Activated naive CD4-positive, alpha-beta T cell treated with anti-CD3 and anti-CD28 coated beads, Interleukin-2, amount 10 ng/mL, durations not matched to agents 7 days and 5 days (primary cell): ENCODE data around the gene SSR1.
A peak's percentile ranks its signal among the peaks of the same experiment; 100 is the strongest.
"Not testable (repeated sequence)": the region's sequence is repeated elsewhere in the genome, so short reads cannot be mapped to it uniquely, and the experiment has no call there.

ENCODE experiments used
- CTCF ChIA-PET: fragments of 350-600 bp; sonication (Branson Sonifier 250); formaldehyde crosslinking; loops from one replicate; lab custom pipeline; 2021; ENCODE audit warnings: antibody characterized with exemption; lab: Charles Lee
- DNase-seq: peaks from one replicate; pipeline ENCODE4 v3.0.0-alpha.2; 2020
- H3K27ac Mint-ChIP-seq: one replicate; pipeline ENCODE4 v1.8.0; 2021; ENCODE audit warnings: mild to moderate bottlenecking, moderate library complexity, mixed read lengths
- H3K27me3 Mint-ChIP-seq: one replicate; pipeline ENCODE4 v1.8.0; 2021; ENCODE audit warnings: mild to moderate bottlenecking, mixed read lengths
- H3K36me3 Mint-ChIP-seq: one replicate; pipeline ENCODE4 v1.8.0; 2021; ENCODE audit warnings: mixed read lengths
- H3K4me1 Mint-ChIP-seq: one replicate; pipeline ENCODE4 v1.8.0; 2021; ENCODE audit warnings: mixed read lengths
- H3K4me3 Mint-ChIP-seq: one replicate; pipeline ENCODE4 v1.8.0; 2021; ENCODE audit warnings: mild to moderate bottlenecking, moderate library complexity, mixed read lengths
- H3K9me3 Mint-ChIP-seq: one replicate; pipeline ENCODE4 v1.8.0; 2021; ENCODE audit warnings: mixed read lengths

Gene SSR1

DNA sequence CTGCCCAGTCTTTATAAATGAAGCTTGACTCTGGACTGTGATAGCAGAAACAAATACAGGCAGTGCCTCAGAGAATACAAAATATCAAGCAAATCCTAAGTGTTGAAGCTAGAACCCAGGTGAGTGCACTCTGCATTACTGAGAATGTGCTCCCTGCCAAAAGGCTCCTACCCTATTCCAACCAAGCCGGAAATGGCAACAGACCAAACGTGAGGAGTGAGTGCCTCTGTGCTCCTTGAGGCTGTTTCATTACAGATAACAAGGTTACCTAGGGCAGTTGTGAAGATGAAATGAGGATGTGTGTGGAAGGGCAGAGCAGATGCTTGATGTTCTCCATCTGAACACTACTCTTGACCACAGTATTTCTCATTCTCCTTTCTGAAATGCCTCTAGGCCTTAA lies 29.3 kb downstream of the SSR1 start:
- Mint-ChIP-seq H3K27me3 (peaks cover 3% of the 10 kb centered on the region), H3K9me3 (no peaks in the 10 kb centered on the region), H3K27ac (no peak overlapping the region), H3K36me3 (peaks cover 44% of the 10 kb centered on the region), H3K4me3 (no peak overlapping the region), H3K4me1 (peaks cover 18% of the 10 kb centered on the region)
- DNase-seq = no peak
- CTCF ChIA-PET = interaction anchor here (1.3 kb wide), 1 partner anchor 9 kb away, joined by 3 read pairs; no protein-coding TSS in a partner anchor

DNA sequence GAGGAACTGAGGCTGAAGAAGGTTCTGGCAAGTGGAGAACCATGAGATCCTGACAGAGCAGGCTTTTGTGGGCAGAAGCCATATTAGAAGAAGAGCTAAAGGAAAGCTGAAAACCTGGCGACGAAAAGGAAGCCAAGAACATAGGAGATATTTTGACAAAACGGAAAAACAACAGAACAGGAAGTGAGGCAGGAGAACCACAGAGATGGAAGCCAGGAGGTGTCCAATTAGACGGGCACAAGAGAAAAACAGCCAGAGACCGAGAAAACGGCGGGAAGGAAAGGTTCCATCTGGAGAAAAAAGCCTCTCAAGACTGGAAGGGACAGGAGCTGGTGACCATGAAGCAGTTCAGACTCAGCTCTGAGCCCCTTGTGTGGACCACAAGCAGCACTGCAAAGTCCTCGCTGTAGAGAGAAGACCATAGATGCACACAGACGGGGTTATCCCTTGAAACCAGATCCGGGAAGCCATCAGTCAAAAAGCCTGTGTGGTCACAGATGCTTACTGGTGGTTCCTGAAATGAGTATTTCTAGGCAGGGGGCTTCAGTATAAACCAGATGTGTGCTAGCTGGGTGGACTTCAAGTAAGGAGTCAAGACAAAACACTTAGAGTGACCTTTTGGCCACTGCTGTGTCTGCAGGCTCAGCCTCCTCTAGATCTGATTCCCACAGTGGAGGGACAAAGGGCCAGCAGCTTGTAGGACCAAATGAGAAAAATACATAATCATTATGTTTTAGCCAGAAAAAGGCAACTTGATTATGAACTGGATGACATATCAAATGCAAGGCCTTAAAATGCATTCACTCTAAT lies 30.7 kb downstream of the SSR1 start:
- Mint-ChIP-seq H3K4me1 (peaks cover 18% of the 10 kb centered on the region), H3K9me3 (no peaks in the 10 kb centered on the region), H3K27me3 (peaks cover 5% of the 10 kb centered on the region), H3K36me3 (peaks cover 32% of the 10 kb centered on the region), H3K4me3 (no peak overlapping the region), H3K27ac (peak overlapping the region; percentile 2)
- CTCF ChIA-PET = interaction anchor here (1.3 kb wide), 1 partner anchor 8 kb away, joined by 3 read pairs; no protein-coding TSS in a partner anchor
- DNase-seq = no peak

DNA sequence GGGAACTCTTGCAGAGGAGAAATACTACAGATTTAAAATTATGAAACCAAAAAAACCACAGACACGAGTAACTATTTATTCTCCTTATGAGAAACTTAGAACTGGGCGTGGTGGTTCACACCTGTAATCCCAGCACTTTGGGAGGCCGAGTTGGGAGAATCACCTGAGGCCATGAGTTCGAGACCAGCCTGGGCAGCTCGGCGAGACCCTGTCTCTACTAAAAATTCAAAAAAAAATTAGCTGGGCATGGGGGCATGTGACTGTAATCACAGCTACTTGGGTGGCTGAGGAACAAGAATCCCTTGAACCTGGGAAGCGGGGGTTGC lies 36.8 kb downstream of the SSR1 start:
- CTCF ChIA-PET = interaction anchor here (0.8 to 2.5 kb wide), 11 partner anchors 13 to 342 kb away, joined by 3 to 25 read pairs (median 8); partner anchors contain the start of genes CAGE1 and RIOK1
- no peaks in the 10 kb centered on the region for H3K9me3 Mint-ChIP-seq
- DNase-seq = no peak
- H3K4me1 Mint-ChIP-seq = no peaks in the 10 kb centered on the region
- H3K27me3 Mint-ChIP-seq = peaks cover 5% of the 10 kb centered on the region
- H3K27ac Mint-ChIP-seq = no peak overlapping the region
- no peak overlapping the region for H3K4me3 Mint-ChIP-seq
- H3K36me3 Mint-ChIP-seq = no peaks in the 10 kb centered on the region

DNA sequence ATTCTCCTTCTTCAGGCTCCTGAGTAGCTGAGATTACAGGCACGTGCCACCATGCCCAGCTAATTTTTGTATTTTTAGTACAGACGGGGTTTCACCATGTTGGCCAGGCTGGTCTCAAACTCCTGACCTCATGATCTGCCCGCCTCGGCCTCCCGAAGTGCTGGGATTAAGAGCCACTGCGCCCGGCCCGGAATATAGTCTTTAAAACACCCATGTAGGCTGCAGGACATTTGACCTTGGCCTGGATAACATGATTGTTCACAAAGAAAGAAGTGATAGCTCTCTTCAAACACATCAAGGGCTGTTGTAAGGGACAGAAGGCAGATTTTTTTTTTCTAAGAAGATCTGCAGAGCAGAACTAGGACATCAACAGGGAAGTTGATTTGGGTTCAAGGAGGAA lies 38.5 kb downstream of the SSR1 start:
- not testable (repeated sequence) for H3K4me1 Mint-ChIP-seq, H3K27me3 Mint-ChIP-seq, H3K27ac Mint-ChIP-seq, H3K9me3 Mint-ChIP-seq, DNase-seq, H3K36me3 Mint-ChIP-seq, H3K4me3 Mint-ChIP-seq
- CTCF ChIA-PET = interaction anchor here (1.0 to 2.5 kb wide), 9 partner anchors 9 to 551 kb away, joined by 3 to 18 read pairs (median 5); partner anchors contain the start of genes CAGE1 and RIOK1

DNA sequence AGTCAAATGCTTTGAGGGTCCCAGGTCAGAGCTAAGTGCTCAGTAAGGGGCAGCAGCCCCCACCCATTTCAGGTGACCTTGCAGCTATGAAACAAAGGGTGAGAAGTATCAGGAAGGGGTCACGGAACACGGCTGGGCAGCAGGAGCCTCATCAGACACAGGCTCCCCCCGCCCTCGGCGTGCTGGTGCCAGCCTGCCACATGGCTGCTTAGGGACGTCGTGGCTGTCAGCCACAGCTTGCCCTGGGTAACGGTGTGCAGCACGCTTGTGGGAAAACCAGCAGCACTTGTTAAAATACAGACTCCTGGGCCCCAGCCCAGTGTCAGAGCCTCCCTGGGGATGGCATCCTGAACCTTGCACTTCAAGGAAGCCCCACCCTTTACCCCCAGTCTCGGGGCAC lies 39.3 kb downstream of the SSR1 start:
- CTCF ChIA-PET = interaction anchor here (1.0 to 2.2 kb wide), 3 partner anchors 42 to 342 kb away, joined by 3 to 18 read pairs (median 3); no protein-coding TSS in a partner anchor
- Mint-ChIP-seq H3K9me3 (no peaks in the 10 kb centered on the region), H3K27me3 (peaks cover 6% of the 10 kb centered on the region), H3K36me3 (no peaks in the 10 kb centered on the region), H3K27ac (no peak overlapping the region), H3K4me3 (no peak overlapping the region), H3K4me1 (no peaks in the 10 kb centered on the region)
- DNase-seq = no peak

DNA sequence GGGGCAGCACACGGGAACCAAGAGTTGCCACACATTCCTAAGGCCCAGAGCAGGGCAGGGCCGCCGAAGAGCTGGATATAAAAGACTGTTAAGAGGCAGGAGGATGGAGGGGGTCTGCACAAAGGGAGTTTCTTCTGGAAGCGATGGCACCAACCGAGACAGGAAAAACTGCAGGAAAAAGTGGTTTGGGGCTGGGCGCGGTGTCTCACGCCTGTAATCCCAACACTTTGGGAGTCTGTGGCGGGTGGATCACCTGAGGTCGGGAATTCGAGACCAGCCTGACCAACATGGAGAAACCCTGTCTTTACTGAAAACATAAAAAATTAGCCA lies 41.8 kb downstream of the SSR1 start:
- Mint-ChIP-seq H3K4me3 (no peak overlapping the region), H3K36me3 (no peaks in the 10 kb centered on the region), H3K4me1 (no peaks in the 10 kb centered on the region), H3K9me3 (peaks cover 3% of the 10 kb centered on the region), H3K27ac (no peak overlapping the region), H3K27me3 (peaks cover 10% of the 10 kb centered on the region)
- CTCF ChIA-PET = interaction anchor here (0.6 kb wide), 1 partner anchor 344 kb away, joined by 3 read pairs; no protein-coding TSS in a partner anchor
- no peak for DNase-seq

DNA sequence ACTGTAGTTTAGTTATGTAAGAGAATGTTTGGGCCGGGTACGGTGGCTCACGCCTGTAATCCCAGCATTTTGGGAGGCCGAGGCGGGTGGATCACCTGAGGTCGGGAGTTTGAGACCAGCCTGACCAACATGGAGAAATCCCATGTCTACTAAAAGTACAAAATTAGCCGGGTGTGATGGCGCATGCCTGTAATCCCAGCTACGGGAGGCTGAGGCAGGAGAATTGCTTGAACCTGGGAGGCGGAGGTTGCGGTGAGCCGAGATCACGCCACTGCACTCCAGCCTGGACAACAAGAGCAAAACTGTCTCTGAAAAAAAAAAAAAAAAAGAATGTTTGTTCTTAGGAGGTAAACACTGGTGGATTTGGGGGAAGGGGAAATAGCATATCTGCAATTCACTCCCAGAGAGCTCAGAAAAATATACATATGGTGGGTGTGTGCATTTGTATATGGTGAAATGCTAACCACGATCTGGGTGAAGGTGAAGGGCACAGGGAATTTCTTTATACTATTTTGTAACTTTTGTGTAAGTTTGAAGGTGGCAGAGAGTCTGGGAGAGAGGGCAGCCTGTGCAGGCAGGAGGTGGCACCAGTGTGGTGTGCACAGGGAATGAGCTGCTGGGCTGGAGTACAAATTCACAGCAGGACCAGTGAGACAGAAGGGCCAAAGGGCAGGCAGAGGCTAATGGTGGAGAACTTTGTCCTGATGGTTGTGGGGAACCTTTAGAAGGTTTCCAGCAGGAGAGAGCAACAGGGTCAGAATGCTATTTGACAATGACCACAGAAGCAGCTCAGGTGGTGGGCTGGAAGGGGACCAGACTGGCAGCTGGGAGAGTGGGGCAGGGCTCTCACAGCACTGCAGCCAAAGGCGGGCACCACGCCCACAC lies 42.4 kb downstream of the SSR1 start:
- CTCF ChIA-PET = interaction anchor here (0.6 kb wide), 1 partner anchor 345 kb away, joined by 3 read pairs; no protein-coding TSS in a partner anchor
- Mint-ChIP-seq H3K4me1 (no peaks in the 10 kb centered on the region), H3K9me3 (peaks cover 3% of the 10 kb centered on the region), H3K27ac (no peak overlapping the region), H3K36me3 (no peaks in the 10 kb centered on the region), H3K27me3 (peaks cover 12% of the 10 kb centered on the region), H3K4me3 (no peak overlapping the region)
- DNase-seq = no peak

DNA sequence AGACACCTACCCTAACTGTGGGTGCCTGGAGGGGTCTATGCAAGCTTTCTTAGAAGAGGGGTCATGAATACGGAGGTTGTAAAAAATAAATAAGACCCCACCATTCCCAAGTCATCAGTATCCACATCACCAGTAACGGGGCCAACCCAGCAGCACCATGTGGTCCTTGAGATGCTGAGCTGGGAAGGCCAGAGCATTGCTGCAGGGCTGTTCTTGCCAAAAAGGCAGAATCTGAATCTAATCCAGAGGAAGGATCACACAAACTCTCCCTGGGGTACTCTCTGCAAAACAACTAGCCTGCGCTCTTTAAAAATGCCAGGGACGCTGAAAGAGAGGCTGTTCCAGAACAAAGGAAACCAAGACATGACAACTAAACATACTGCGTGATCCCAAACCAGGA lies 43.2 kb downstream of the SSR1 start:
- Mint-ChIP-seq H3K4me1 (no peaks in the 10 kb centered on the region), H3K27ac (no peak overlapping the region), H3K36me3 (no peaks in the 10 kb centered on the region), H3K9me3 (peaks cover 3% of the 10 kb centered on the region), H3K4me3 (no peak overlapping the region), H3K27me3 (peaks cover 12% of the 10 kb centered on the region)
- CTCF ChIA-PET = no interaction called here
- no peak for DNase-seq

DNA sequence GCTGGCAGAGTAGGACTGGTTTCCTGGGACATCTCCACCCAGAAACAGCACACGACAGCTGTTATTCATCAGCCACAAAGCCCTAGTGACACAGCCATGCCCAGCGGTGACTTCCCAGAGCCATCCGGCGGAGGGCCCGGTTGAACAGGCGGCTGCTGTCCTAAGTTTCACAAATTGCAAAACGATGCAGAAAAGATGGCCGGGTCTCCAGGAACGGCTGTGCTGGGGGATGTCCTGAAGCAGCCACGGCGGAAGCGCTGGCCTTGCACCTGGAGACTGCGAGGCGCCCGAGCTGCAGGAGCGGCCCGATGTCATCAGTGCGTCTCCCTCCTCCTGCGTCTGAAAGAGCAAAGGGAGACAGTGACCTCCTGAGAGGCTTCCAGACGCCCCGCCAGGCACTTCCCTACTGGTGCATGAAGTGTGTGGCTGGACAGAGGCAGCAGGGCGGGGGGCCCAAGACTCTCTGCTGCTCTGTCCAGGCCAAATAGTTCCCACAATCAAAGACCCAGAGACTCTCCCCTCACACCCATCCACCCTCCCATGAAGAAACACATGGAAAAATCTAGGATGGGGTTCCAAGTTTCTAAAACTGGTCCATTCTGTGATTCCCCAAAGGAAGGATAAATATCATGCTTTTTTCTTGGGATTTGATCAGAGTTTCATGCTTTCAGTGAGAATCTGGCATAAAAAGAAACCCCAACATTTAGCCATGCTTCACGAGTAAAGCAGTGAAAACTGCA lies 44.0 kb downstream of the SSR1 start:
- Mint-ChIP-seq H3K27ac (no peak overlapping the region), H3K27me3 (peaks cover 12% of the 10 kb centered on the region), H3K36me3 (no peaks in the 10 kb centered on the region), H3K4me3 (no peak overlapping the region), H3K4me1 (no peaks in the 10 kb centered on the region), H3K9me3 (peaks cover 3% of the 10 kb centered on the region)
- DNase-seq = no peak
- CTCF ChIA-PET = no interaction called here

DNA sequence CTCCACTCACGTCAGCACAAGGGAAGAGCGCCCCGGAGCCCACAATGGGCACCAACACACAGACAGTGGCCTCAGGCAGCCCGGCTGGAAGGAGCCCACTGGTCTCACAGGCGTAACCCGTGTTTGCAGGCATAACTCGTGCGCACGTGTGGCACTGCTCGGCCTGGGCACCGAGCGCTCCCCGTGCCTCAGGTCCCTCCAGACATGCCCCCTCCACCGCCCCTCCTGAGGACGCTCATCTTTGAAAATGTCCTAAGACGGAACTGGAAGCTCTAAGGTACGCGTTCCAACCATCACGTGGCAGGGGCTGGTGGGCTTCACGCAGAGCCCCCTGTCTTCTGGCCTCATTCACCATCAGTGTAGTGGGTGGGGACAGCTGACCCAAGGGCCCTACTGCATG lies 44.6 kb downstream of the SSR1 start:
- Mint-ChIP-seq H3K36me3 (no peaks in the 10 kb centered on the region), H3K27ac (no peak overlapping the region), H3K27me3 (peaks cover 12% of the 10 kb centered on the region), H3K4me3 (no peak overlapping the region), H3K4me1 (no peaks in the 10 kb centered on the region), H3K9me3 (peaks cover 3% of the 10 kb centered on the region)
- CTCF ChIA-PET = no interaction called here
- DNase-seq = no peak

DNA sequence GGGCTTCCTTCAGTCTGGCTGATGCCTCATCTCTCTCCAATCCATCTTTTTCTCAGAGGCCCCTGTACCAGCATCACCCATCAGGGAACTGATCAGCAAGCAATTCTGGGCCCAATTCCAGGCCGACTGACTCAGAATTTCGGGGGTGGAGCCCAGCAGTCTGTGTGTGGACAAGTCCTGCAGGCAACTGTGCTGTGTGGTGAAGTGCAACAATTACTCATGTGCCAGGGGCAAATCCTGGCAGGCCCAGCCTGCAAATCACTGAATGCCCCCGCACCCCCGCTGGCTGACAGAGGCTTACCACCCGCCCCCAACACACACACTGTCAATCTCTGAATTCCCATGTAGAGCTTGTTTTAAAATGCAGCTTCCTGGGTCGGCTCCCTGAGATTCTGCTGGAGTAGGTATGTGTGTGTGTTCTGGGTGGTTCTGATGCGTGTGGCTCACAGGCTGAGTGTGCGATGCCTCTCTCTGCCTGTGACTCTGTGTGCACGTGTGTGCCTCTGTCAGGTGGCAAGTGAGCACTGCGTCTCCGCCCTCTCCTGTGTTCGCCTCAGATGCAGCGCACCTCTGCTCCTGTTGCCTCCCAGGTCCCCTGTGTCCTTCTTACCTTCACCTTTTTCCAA lies 45.4 kb downstream of the SSR1 start:
- DNase-seq = no peak
- H3K27me3 Mint-ChIP-seq = peaks cover 18% of the 10 kb centered on the region
- no peak overlapping the region for H3K27ac Mint-ChIP-seq
- H3K9me3 Mint-ChIP-seq = peaks cover 3% of the 10 kb centered on the region
- CTCF ChIA-PET = no interaction called here
- no peaks in the 10 kb centered on the region for H3K4me1 Mint-ChIP-seq
- H3K36me3 Mint-ChIP-seq = no peaks in the 10 kb centered on the region
- H3K4me3 Mint-ChIP-seq = no peak overlapping the region

DNA sequence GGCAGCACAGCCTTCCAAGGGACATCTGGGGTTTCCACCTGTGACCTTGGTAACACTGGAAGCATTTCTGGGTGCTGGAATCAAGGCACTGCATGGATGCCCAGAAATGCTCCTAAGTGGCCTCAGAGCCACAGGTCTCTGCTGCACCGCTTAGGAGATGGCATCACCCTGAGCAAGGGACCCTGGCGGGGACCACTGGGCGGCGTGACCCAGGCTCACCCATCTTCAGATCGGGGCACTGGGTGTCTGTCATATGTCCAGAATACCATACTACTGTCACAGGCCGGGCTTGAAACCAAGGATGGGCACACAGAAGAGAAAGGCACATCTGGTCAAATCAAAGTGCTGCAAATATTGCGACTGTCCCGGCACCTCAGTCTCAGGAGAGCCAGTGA lies 45.9 kb downstream of the SSR1 start:
- CTCF ChIA-PET = no interaction called here
- no peak overlapping the region for H3K27ac Mint-ChIP-seq
- no peak overlapping the region for H3K4me3 Mint-ChIP-seq
- H3K36me3 Mint-ChIP-seq = no peaks in the 10 kb centered on the region
- no peak for DNase-seq
- peaks cover 5% of the 10 kb centered on the region for H3K4me1 Mint-ChIP-seq
- H3K27me3 Mint-ChIP-seq = peaks cover 23% of the 10 kb centered on the region
- peaks cover 3% of the 10 kb centered on the region for H3K9me3 Mint-ChIP-seq

DNA sequence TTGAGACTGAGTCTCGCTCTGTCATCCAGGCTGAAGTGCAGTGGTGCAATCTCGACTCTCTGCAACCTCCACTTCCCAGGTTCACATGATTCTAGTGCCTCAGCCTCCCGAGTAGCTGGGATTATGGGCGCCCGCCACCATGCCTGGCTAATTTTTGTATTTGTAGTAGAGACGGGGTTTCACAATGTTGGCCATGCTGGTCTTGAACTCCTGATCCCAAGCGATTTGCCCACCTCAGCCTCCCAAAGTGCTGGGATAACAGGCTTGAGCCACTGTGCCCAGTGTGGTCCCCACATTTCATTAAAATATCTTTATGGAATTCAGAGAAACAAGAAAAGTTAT lies 47.6 kb downstream of the SSR1 start:
- CTCF ChIA-PET, DNase-seq, H3K27ac Mint-ChIP-seq, H3K9me3 Mint-ChIP-seq, H3K36me3 Mint-ChIP-seq, H3K4me3 Mint-ChIP-seq: not testable (repeated sequence)
- peaks cover 36% of the 10 kb centered on the region for H3K27me3 Mint-ChIP-seq
- H3K4me1 Mint-ChIP-seq = peaks cover 21% of the 10 kb centered on the region
